KOPT-K1 (cell line): Measurements from ENCODE around the gene COX5B.
"Not testable (repeated sequence)": the region's sequence is repeated elsewhere in the genome, so short reads cannot be mapped to it uniquely, and the experiment has no call there.

Experiments
- H3K27ac ChIP-seq: fragments of 200-600 bp; sonication (generic); 2 replicates; pipeline ENCODE4 v1.5.1; 2016; ENCODE audit warnings: antibody characterized with exemption, mild to moderate bottlenecking, low read depth, low read length; ENCODE audit not compliant: poor library complexity, severe bottlenecking
- H3K36me3 ChIP-seq: fragments of 200-600 bp; sonication (generic); 2 replicates; pipeline ENCODE4 v1.5.1; 2017; ENCODE audit warnings: antibody characterized with exemption, mild to moderate bottlenecking, low read length, moderate library complexity; ENCODE audit not compliant: insufficient read depth
- H3K9me3 ChIP-seq: fragments of 200-600 bp; sonication (generic); 2 replicates; pipeline ENCODE4 v1.5.1; 2017; ENCODE audit warnings: antibody characterized with exemption, low read length, mild to moderate bottlenecking; ENCODE audit not compliant: insufficient read depth, poor library complexity, severe bottlenecking

COX5B gene

GRCh38 chr2:97676620-97677019 is 30.8 kb downstream of the COX5B start:
- no peaks in the 10 kb centered on the region for H3K36me3 ChIP-seq

DNA sequence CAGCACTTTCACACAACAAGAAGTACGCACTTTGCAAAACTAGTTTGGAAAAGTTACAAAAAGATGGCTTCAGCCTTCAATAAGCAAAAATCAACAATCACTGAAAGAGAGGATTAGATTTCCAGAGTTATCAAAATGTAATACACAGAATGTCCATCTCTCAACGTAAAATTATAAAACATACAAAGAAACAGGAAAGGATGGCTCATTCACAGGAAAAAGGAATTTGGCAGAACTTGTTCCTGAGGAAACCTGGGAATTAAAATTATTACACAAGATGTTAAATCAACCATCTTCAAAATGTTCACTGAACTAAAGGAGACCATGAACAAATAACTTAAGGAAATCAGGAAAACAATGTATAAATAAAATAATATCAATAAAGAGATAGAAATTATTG is 31.6 kb downstream of the COX5B start:
- Histone ChIP-seq H3K36me3 (no peaks in the 10 kb centered on the region), H3K27ac (no peak overlapping the region), H3K9me3 (no peaks in the 10 kb centered on the region)

More at GRCh38 chr2:97676620-97677019, 30.8 kb downstream of the COX5B start:
- Histone ChIP-seq H3K9me3 (no peaks in the 10 kb centered on the region), H3K27ac (no peak overlapping the region)

- Histone ChIP-seq H3K27ac (no peak overlapping the region), H3K9me3 (no peaks in the 10 kb centered on the region), H3K36me3 (no peaks in the 10 kb centered on the region)
Observed at GRCh38 chr2:97678298-97678697, 32.4 kb downstream of the COX5B start.

GRCh38 chr2:97687235-97687634 is 41.4 kb downstream of the COX5B start:
- H3K36me3 ChIP-seq, H3K27ac ChIP-seq, H3K9me3 ChIP-seq: not testable (repeated sequence)

DNA sequence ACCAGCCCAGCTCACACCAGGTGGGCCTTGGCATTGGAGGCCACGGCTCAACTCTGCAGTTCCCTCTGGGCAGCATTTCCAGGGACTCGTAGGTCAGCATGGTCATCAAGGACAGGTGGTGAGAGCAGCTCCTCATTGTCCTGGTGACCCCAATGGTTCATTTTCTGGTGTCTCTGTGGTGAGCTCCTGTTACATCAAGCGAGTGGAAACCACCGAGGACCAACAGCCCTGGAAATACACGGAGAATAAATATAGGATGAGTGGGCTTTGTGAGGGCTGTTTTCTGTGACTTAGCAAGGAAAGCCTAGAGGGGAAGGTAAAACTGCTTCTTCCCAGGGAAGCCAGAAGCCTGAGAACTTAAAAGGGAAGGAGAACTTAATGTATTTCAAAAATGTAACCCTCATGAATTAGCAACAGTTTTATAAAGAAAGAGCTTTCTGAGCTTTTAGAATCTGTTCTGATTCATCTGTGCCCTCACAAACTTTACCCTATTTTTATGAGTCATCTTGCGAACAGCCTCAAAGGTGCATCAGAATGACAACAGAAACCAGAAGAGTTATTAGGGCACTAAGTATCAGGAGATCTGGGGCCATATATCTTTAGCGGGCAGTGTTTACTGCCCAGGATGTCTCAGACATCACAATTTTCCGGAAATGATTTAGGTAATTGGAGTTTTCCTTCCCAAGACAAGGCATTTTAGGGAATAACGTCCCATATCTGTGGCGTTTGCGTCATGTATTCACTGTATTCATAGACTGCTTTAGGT is 42.4 kb downstream of the COX5B start:
- Histone ChIP-seq H3K36me3 (no peaks in the 10 kb centered on the region), H3K27ac (no peak overlapping the region), H3K9me3 (no peaks in the 10 kb centered on the region)

DNA sequence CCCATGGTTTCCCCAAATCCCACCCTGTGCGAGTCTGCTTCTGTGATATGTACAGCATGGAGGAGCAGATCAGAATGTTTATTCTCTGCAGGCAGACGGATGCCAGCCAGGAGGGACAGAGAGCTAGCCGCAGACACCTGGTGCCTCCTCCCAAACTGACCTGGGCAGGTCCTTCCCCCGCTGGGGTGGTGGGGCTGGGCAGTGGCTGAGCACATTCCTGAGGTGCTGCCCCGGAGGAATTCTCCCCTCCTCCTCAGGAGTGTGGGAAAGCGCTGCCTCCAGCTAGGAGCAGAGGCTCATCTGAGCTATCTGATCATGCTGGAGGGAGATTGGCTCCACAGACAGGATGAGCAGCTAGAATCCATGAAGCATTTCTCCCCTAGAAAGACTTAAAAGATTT is 45.3 kb downstream of the COX5B start:
- H3K9me3 ChIP-seq: no peaks in the 10 kb centered on the region
- no peak overlapping the region for H3K27ac ChIP-seq

DNA sequence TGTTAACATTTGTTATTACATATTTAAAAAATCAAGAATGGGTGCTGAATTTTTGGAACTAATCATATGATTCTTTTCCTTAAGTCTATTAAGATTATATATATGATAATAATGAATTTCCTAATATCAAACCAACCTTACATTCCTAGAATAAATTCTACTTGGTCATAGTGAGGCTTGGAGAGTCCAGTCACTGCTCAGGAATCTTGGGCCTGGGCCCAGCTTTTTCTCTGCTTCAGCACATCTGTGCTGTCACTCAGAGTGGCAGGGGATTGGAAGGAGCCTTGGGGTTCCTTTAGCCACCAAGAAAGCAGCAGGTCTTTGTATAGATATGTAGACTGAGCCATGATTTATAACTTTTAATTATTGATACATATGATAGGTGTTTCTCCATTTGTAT is 47.6 kb downstream of the COX5B start:
- no peaks in the 10 kb centered on the region for H3K36me3 ChIP-seq
- H3K27ac ChIP-seq: no peak overlapping the region
- H3K9me3 ChIP-seq: no peaks in the 10 kb centered on the region

More for the DNA sequence above, 45.3 kb downstream of the COX5B start:
- no peaks in the 10 kb centered on the region for H3K36me3 ChIP-seq

GRCh38 chr2:97695744-97696143 is 49.9 kb downstream of the COX5B start:
- no peaks in the 10 kb centered on the region for H3K36me3 ChIP-seq
- H3K27ac ChIP-seq: no peak overlapping the region
- no peaks in the 10 kb centered on the region for H3K9me3 ChIP-seq

- no peak overlapping the region for H3K27ac ChIP-seq
- H3K9me3 ChIP-seq: no peaks in the 10 kb centered on the region
- H3K36me3 ChIP-seq: no peaks in the 10 kb centered on the region
Observed at GRCh38 chr2:97697252-97698235, 51.7 kb downstream of the COX5B start.
